Testis (tissue), 2 donors: Measurements from ENCODE around the gene PRKG2.

ENCODE experiments used
- CTCF ChIP-seq, 3 experiments: fragments of 450-650 bp in 2 of 3; fragments of 200-600 bp in 1 of 3; sonication (generic) in 1 of 3; IDR thresholded peaks; one replicate each; pipeline ENCODE4 v1.5.1; 2016 to 2019; ENCODE audit warnings: antibody characterized with exemption in 3 of 3, mild to moderate bottlenecking in 2 of 3, moderate library complexity in 1 of 3
- POLR2A ChIP-seq: fragments of 450-650 bp; IDR thresholded peaks from one replicate; pipeline ENCODE4 v1.6.1; 2017; ENCODE audit warnings: antibody characterized with exemption, mild to moderate bottlenecking, moderate library complexity

DNA sequence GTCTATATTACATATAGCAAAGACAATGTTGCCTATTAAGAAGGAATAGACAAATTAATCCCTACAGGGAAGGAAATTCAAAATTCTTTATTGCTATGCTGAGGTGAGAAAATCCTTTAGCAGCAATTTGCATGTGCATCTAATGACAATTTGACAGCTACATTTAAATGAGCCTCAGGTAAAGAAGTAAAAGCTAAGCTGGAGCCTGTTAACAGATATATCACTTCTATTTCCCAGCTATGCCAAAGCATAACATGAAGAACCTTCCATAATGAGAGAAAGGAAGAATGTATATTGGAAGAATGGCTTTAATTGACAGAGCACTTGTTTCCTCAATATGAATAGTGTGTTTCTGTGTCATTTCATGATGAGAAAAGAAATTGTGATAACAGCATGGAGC is 112.9 kb downstream of the PRKG2 start:
- TF ChIP-seq CTCF (IDR thresholded peaks at IDR 0.05) (no peak), POLR2A (no peak)
